Kidney glomerular epithelial cell (primary cell): Measurements from ENCODE around the gene CLIP1.

Source experiments
- DNase-seq: peaks from one replicate; lab custom pipeline; 2025; lab: John Stamatoyannopoulos, UW

The CLIP1 gene

GRCh38 chr12:122355706-122356105 lies 66.8 kb downstream of the CLIP1 start:
- no peak for DNase-seq

- no peak for DNase-seq
Observed at GRCh38 chr12:122354958-122355641, 67.4 kb downstream of the CLIP1 start.

- DNase-seq, result no peak
Observed at GRCh38 chr12:122352394-122352793, 70.1 kb downstream of the CLIP1 start.

GRCh38 chr12:122350141-122350848 lies 72.2 kb downstream of the CLIP1 start:
- no peak for DNase-seq

GRCh38 chr12:122349078-122349477 lies 73.4 kb downstream of the CLIP1 start:
- DNase-seq, result no peak

- no peak for DNase-seq
Observed at GRCh38 chr12:122348505-122348904, 74.0 kb downstream of the CLIP1 start.

GRCh38 chr12:122346054-122346453 lies 76.4 kb downstream of the CLIP1 start:
- DNase-seq, result no peak

- DNase-seq, result no peak
Observed at GRCh38 chr12:122345042-122345441, 77.4 kb downstream of the CLIP1 start.

- no peak for DNase-seq
Observed at GRCh38 chr12:122336015-122336946, 86.2 kb downstream of the CLIP1 start.

GRCh38 chr12:122333142-122334087 lies 89.1 kb downstream of the CLIP1 start:
- no peak for DNase-seq

GRCh38 chr12:122327494-122328385 lies 94.7 kb downstream of the CLIP1 start:
- no peak for DNase-seq

- DNase-seq, result no peak
Observed at GRCh38 chr12:122327014-122327413, 95.5 kb downstream of the CLIP1 start.

- DNase-seq, result peak; percentile 77
Observed at GRCh38 chr12:122326586-122326985, 95.9 kb downstream of the CLIP1 start.

GRCh38 chr12:122323311-122324019 lies 99.0 kb downstream of the CLIP1 start:
- no peak for DNase-seq

GRCh38 chr12:122322501-122322900 lies 100.0 kb downstream of the CLIP1 start:
- DNase-seq, result peak; percentile 56

- DNase-seq, result peak; percentile 32
Observed at GRCh38 chr12:122318607-122319605, 103.6 kb downstream of the CLIP1 start.

- DNase-seq, result no peak
Observed at GRCh38 chr12:122312926-122313325, 109.5 kb downstream of the CLIP1 start.

- no peak for DNase-seq
Observed at GRCh38 chr12:122311696-122312095, 110.8 kb downstream of the CLIP1 start.
